Activated naive CD4-positive, alpha-beta T cell treated with anti-CD3 and anti-CD28 coated beads, Interleukin-2, amount 10 ng/mL, durations not matched to agents 7 days and 5 days (primary cell): ENCODE measurements around the gene CFAP299.

ENCODE experiments used
- CTCF ChIA-PET: fragments of 350-600 bp; sonication (Branson Sonifier 250); formaldehyde crosslinking; loops from one replicate; lab custom pipeline; 2021; ENCODE audit warnings: antibody characterized with exemption; lab: Charles Lee
- DNase-seq: peaks from one replicate; pipeline ENCODE4 v3.0.0-alpha.2; 2020
- H3K27ac Mint-ChIP-seq: one replicate; pipeline ENCODE4 v1.8.0; 2021; ENCODE audit warnings: mild to moderate bottlenecking, moderate library complexity, mixed read lengths
- H3K27me3 Mint-ChIP-seq: one replicate; pipeline ENCODE4 v1.8.0; 2021; ENCODE audit warnings: mild to moderate bottlenecking, mixed read lengths
- H3K36me3 Mint-ChIP-seq: one replicate; pipeline ENCODE4 v1.8.0; 2021; ENCODE audit warnings: mixed read lengths
- H3K4me1 Mint-ChIP-seq: one replicate; pipeline ENCODE4 v1.8.0; 2021; ENCODE audit warnings: mixed read lengths
- H3K4me3 Mint-ChIP-seq: one replicate; pipeline ENCODE4 v1.8.0; 2021; ENCODE audit warnings: mild to moderate bottlenecking, moderate library complexity, mixed read lengths
- H3K9me3 Mint-ChIP-seq: one replicate; pipeline ENCODE4 v1.8.0; 2021; ENCODE audit warnings: mixed read lengths

The CFAP299 gene

DNA sequence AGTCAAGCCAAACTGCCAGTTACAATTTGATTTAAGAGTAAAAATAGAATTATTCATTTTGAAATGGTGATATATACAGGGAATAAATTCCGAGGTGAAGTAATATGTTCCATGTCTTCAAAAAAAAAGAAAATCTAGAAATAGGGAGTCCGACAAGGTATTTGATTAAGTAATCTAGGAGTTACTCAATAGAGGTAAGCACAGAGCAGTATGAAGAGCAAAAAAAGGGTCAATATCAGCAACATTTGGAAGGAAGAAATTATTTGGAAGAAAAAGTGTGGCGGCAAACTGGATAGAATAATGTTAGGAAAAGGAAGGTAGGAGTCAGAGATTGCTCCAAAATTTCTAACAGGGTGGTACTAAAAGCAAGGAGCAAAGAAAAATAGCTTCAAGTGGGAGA, 581.2 kb downstream of the CFAP299 start:
- no peak overlapping the region for H3K27ac Mint-ChIP-seq
- CTCF ChIA-PET = no interaction called here
- no peaks in the 10 kb centered on the region for H3K9me3 Mint-ChIP-seq
- DNase-seq = no peak
- no peaks in the 10 kb centered on the region for H3K27me3 Mint-ChIP-seq
- H3K36me3 Mint-ChIP-seq = no peaks in the 10 kb centered on the region
- H3K4me1 Mint-ChIP-seq = no peaks in the 10 kb centered on the region
- H3K4me3 Mint-ChIP-seq = no peak overlapping the region

DNA sequence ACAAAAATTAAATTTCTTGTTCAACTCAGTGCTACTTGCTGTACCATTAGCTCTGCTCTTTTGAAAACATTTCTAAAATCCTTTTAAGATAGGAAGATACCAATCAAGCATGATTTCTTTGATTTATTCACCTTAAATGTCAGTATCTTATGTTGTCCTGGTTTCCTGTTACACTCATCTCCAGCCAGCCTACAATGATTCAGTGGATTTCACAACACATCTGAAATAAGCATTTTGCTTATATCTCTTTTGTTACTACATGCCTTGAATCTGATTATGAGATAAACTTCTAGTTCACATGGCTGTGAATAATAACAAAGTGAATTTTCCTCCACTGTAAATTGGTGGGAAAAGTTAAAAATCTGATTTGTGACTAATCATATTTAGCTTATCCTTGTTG, 582.5 kb downstream of the CFAP299 start:
- no peak for DNase-seq
- H3K4me3 Mint-ChIP-seq = no peak overlapping the region
- H3K27me3 Mint-ChIP-seq = no peaks in the 10 kb centered on the region
- no peaks in the 10 kb centered on the region for H3K36me3 Mint-ChIP-seq
- CTCF ChIA-PET = no interaction called here
- no peaks in the 10 kb centered on the region for H3K4me1 Mint-ChIP-seq
- H3K9me3 Mint-ChIP-seq = no peaks in the 10 kb centered on the region
- H3K27ac Mint-ChIP-seq = no peak overlapping the region

DNA sequence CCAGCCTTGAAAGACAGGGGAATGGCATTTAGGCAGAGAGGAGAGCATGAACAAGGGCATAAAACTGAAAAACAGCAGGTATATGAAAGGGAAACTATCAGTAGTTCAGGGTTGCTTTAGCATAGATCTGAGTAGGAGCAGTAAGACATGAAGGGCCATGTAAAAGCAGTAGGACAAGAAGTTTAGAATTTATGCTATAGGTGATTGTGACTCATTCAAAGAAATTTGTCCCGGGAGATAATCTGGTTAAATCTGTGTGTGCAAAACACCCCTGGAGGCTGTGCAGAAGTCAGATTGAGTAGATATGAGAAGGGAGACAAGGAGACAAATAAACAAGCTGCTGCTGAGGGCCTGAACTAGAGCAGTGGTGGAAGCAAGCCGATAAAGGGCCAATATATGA, 585.9 kb downstream of the CFAP299 start:
- CTCF ChIA-PET = interaction anchor here (0.7 kb wide), 1 partner anchor 632 kb away, joined by 3 read pairs; no protein-coding TSS in a partner anchor
- Mint-ChIP-seq H3K4me1 (no peaks in the 10 kb centered on the region), H3K4me3 (no peak overlapping the region), H3K27me3 (no peaks in the 10 kb centered on the region), H3K9me3 (no peaks in the 10 kb centered on the region), H3K36me3 (no peaks in the 10 kb centered on the region), H3K27ac (no peak overlapping the region)
- no peak for DNase-seq

DNA sequence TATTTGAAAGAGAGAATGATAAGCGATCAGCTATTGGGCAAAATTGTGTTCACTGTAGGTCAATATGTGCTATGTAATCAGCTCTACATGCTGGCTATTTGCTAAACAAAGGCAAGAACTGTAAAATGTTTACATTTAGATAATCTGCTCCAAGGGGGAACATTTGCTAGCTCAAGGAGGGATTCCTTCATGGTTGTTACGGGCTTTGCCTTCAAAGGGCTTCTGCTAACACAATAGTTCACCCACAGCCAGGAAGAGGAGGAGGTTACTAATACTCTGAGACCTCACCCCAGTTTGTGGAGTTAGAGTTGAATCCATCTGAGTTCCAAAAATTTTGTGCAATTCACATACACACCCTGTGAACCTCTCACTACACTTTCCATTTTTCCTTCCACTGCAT, 587.4 kb downstream of the CFAP299 start:
- CTCF ChIA-PET = no interaction called here
- no peak for DNase-seq
- Mint-ChIP-seq H3K9me3 (no peaks in the 10 kb centered on the region), H3K4me1 (no peaks in the 10 kb centered on the region), H3K4me3 (no peak overlapping the region), H3K27ac (no peak overlapping the region), H3K27me3 (no peaks in the 10 kb centered on the region), H3K36me3 (no peaks in the 10 kb centered on the region)

DNA sequence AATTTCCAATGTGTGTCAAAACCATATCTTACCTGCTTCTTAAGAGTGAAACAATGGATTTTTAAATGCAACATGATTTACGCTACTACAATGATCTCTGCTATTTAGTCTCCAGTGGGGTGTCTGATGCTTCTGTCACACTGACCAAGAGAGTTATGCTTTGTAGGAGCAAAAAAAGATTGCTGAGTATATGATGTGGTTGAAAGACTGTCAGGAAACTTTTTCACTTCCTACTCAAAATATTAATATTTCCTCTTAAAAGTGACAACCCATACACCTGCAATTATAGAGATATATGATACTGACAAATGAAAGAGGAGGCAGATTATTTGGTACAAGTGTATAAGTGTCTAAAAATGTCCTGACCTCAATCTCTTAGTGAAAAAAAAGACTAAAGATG, 589.8 kb downstream of the CFAP299 start:
- Mint-ChIP-seq H3K27me3 (no peaks in the 10 kb centered on the region), H3K4me1 (no peaks in the 10 kb centered on the region), H3K27ac (no peak overlapping the region), H3K4me3 (no peak overlapping the region), H3K9me3 (no peaks in the 10 kb centered on the region), H3K36me3 (no peaks in the 10 kb centered on the region)
- DNase-seq = no peak
- CTCF ChIA-PET = no interaction called here

DNA sequence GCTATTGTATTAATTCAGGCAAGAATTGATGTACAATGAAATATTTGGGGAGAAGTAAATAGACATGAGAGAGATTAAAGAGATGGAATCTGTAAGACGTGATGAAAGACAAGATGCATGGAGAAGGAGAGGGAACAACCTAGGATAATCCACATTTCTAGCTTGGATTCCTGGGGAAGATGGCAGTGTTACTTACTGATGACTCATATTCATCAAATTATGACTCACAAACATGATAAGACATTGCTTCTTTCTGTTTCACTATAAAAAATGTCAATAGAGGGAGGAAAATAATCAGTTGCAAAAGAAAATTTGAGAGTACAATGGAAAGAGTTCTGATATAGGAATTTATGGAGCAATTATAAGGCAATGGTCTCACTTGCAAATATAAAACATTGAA, 590.9 kb downstream of the CFAP299 start:
- H3K27ac Mint-ChIP-seq = no peak overlapping the region

GRCh38 chr4:80926891-80927290, 591.4 kb downstream of the CFAP299 start:
- Mint-ChIP-seq H3K36me3 (no peaks in the 10 kb centered on the region), H3K4me3 (no peak overlapping the region), H3K27me3 (no peaks in the 10 kb centered on the region), H3K9me3 (no peaks in the 10 kb centered on the region), H3K4me1 (no peaks in the 10 kb centered on the region), H3K27ac (no peak overlapping the region)
- DNase-seq = no peak
- CTCF ChIA-PET = no interaction called here

More for the DNA sequence above, 590.9 kb downstream of the CFAP299 start:
- H3K4me3 Mint-ChIP-seq = no peak overlapping the region
- no peaks in the 10 kb centered on the region for H3K9me3 Mint-ChIP-seq
- H3K27me3 Mint-ChIP-seq = no peaks in the 10 kb centered on the region
- CTCF ChIA-PET = no interaction called here
- no peak for DNase-seq
- no peaks in the 10 kb centered on the region for H3K4me1 Mint-ChIP-seq
- no peaks in the 10 kb centered on the region for H3K36me3 Mint-ChIP-seq

DNA sequence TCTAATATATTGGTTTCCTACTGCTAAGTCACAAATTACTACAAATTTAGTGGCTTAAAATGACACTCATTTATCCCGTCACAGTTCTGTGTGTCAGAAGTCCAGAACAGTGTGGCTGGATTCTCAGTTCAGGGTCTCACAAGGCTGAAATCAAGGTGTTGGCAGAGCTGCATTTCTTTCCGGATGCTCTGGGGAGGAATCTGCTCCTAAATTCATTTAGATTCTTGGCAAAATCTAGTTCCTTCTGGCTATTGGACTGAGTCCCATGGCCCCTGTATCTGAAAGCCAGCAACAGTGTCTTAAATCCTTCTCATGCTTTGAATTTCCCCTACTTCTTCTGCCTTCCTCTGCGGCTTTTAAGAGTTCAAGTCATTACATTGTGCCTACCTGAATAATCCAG, 591.9 kb downstream of the CFAP299 start:
- Mint-ChIP-seq H3K4me1 (no peaks in the 10 kb centered on the region), H3K27me3 (no peaks in the 10 kb centered on the region), H3K4me3 (no peak overlapping the region), H3K36me3 (no peaks in the 10 kb centered on the region), H3K9me3 (no peaks in the 10 kb centered on the region), H3K27ac (no peak overlapping the region)
- DNase-seq = no peak
- CTCF ChIA-PET = no interaction called here

- no peak overlapping the region for H3K27ac Mint-ChIP-seq
- H3K36me3 Mint-ChIP-seq = no peaks in the 10 kb centered on the region
- H3K9me3 Mint-ChIP-seq = no peaks in the 10 kb centered on the region
- H3K4me3 Mint-ChIP-seq = no peak overlapping the region
- CTCF ChIA-PET = no interaction called here
- H3K4me1 Mint-ChIP-seq = no peaks in the 10 kb centered on the region
- no peaks in the 10 kb centered on the region for H3K27me3 Mint-ChIP-seq
- DNase-seq = no peak
Measured at GRCh38 chr4:80931631-80932081, 596.1 kb downstream of the CFAP299 start.

DNA sequence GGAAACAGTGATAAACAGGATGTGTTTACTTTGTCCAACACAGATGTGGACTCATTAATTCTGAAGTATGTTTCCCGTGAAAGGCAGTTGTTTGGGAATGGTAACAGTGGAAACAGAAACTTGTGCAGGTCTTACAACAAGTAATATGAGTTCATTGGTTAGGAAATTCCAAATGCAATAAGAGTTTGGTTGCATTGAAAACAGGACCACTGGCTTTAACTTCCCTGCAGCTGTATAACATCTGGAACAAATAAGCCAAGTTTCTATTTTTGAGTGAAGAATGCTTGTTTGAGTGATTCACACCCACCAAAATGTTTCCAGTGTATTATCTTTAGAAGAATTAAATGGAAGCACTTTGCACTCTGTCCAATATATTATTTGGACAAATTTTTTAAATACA, 612.6 kb downstream of the CFAP299 start:
- Mint-ChIP-seq H3K27me3 (no peaks in the 10 kb centered on the region), H3K4me3 (no peak overlapping the region), H3K4me1 (no peaks in the 10 kb centered on the region), H3K36me3 (no peaks in the 10 kb centered on the region), H3K9me3 (no peaks in the 10 kb centered on the region), H3K27ac (no peak overlapping the region)
- CTCF ChIA-PET = no interaction called here
- DNase-seq = no peak

GRCh38 chr4:80948995-80949394, 613.5 kb downstream of the CFAP299 start:
- Mint-ChIP-seq H3K4me1 (no peaks in the 10 kb centered on the region), H3K27ac (no peak overlapping the region), H3K36me3 (no peaks in the 10 kb centered on the region), H3K4me3 (no peak overlapping the region), H3K9me3 (no peaks in the 10 kb centered on the region), H3K27me3 (no peaks in the 10 kb centered on the region)
- DNase-seq = no peak
- CTCF ChIA-PET = no interaction called here

DNA sequence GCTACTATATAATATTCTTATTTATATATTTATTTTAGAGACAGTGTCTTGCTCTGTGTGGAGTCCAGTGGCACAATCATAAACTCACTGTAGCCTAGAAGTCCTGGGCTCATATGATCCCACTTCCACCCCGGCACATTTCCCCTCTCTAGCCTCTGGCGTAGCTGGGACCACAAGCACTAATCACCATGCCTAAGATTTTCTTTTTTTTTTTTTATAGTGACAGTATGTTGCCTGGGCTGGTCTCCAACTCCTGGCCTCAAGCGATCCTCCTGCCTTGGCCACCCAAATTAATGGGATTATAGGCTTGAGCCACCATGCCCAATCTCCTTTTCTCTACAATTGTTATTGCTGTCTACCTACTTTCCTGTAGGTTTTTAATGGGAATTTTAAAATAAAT, 620.9 kb downstream of the CFAP299 start:
- Mint-ChIP-seq H3K36me3 (no peaks in the 10 kb centered on the region), H3K27ac (no peak overlapping the region), H3K9me3 (no peaks in the 10 kb centered on the region), H3K27me3 (no peaks in the 10 kb centered on the region), H3K4me1 (no peaks in the 10 kb centered on the region), H3K4me3 (no peak overlapping the region)
- CTCF ChIA-PET = no interaction called here
- DNase-seq = no peak

GRCh38 chr4:80963051-80963450, 627.5 kb downstream of the CFAP299 start:
- Mint-ChIP-seq H3K27me3 (no peaks in the 10 kb centered on the region), H3K27ac (no peak overlapping the region), H3K9me3 (no peaks in the 10 kb centered on the region), H3K4me1 (no peaks in the 10 kb centered on the region), H3K4me3 (no peak overlapping the region), H3K36me3 (no peaks in the 10 kb centered on the region)
- DNase-seq = no peak
- CTCF ChIA-PET = interaction anchor here (0.6 kb wide), 1 partner anchor 17 kb away, joined by 3 read pairs; no protein-coding TSS in a partner anchor

DNA sequence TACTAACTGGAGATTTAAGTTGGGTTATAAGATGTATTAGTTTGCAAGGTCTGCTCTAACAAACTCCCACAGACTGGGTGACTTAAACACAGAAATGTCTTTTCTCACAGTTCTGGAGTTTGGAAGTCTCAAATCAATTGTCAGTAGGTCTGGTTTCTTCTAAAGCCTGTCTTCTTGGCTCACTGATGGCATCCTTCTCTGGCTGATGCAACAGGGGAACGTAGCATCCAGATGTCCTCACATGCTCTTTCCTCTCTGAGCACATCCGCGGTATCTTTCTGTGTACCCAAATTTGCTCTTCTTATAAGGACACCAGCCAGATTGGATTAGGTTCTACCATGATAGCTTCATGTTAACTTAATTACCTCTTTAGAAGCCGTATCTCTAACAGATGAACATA, 631.8 kb downstream of the CFAP299 start:
- no peaks in the 10 kb centered on the region for H3K36me3 Mint-ChIP-seq
- no peaks in the 10 kb centered on the region for H3K27me3 Mint-ChIP-seq
- H3K27ac Mint-ChIP-seq = no peak overlapping the region
- H3K4me1 Mint-ChIP-seq = no peaks in the 10 kb centered on the region
- no peaks in the 10 kb centered on the region for H3K9me3 Mint-ChIP-seq
- no peak for DNase-seq
- H3K4me3 Mint-ChIP-seq = no peak overlapping the region
- CTCF ChIA-PET = no interaction called here

- no peak overlapping the region for H3K4me3 Mint-ChIP-seq
- CTCF ChIA-PET = interaction anchor here (1.0 kb wide), 1 partner anchor 9 kb away, joined by 6 read pairs; no protein-coding TSS in a partner anchor
- DNase-seq = no peak
Measured at GRCh38 chr4:80980239-80980638, 644.7 kb downstream of the CFAP299 start.

DNA sequence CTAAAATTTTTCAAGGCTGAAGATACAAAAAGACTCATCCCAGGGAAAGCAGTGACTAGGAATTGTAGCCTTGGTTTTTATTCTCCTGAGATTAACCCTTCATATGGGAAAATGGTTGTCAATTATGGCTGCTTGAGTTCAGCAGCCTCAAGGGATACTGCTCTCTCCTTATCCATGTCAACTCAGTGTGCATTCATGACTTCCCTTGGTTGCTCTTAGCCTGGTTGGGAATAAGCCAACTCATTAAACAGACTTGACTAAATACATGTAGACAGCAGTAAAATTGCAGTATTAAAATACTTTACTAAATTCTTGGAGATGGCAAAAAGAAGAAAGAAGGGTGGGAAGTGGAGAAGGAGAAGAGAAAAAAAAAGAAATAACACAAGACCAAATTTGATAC, 650.5 kb downstream of the CFAP299 start:
- H3K4me1 Mint-ChIP-seq = no peaks in the 10 kb centered on the region
- no peak overlapping the region for H3K27ac Mint-ChIP-seq
- H3K36me3 Mint-ChIP-seq = no peaks in the 10 kb centered on the region
- CTCF ChIA-PET = interaction anchor here (1.1 to 2.9 kb wide), 2 partner anchors 624 to 625 kb away, joined by 3 to 10 read pairs; no protein-coding TSS in a partner anchor
- peaks cover 4% of the 10 kb centered on the region for H3K27me3 Mint-ChIP-seq
- no peak overlapping the region for H3K4me3 Mint-ChIP-seq
- no peak for DNase-seq
- H3K9me3 Mint-ChIP-seq = no peaks in the 10 kb centered on the region

More at GRCh38 chr4:80980239-80980638, 644.7 kb downstream of the CFAP299 start:
- no peaks in the 10 kb centered on the region for H3K27me3 Mint-ChIP-seq
- H3K9me3 Mint-ChIP-seq = no peaks in the 10 kb centered on the region
- H3K4me1 Mint-ChIP-seq = no peaks in the 10 kb centered on the region
- H3K36me3 Mint-ChIP-seq = no peaks in the 10 kb centered on the region
- no peak overlapping the region for H3K27ac Mint-ChIP-seq
